HG03469 (cell line): ENCODE data around the gene KASH5.
A peak's percentile ranks its signal among the peaks of the same experiment; 100 is the strongest.

Experiments
- ATAC-seq: cut with Tn5 transposase; IDR thresholded peaks from one replicate; pipeline ENCODE4 v1.9.1; 2021; ENCODE audit warnings: mild to moderate bottlenecking, moderate library complexity, moderate number of reproducible peaks; ENCODE audit not compliant: unreplicated experiment

The KASH5 gene, protein sequence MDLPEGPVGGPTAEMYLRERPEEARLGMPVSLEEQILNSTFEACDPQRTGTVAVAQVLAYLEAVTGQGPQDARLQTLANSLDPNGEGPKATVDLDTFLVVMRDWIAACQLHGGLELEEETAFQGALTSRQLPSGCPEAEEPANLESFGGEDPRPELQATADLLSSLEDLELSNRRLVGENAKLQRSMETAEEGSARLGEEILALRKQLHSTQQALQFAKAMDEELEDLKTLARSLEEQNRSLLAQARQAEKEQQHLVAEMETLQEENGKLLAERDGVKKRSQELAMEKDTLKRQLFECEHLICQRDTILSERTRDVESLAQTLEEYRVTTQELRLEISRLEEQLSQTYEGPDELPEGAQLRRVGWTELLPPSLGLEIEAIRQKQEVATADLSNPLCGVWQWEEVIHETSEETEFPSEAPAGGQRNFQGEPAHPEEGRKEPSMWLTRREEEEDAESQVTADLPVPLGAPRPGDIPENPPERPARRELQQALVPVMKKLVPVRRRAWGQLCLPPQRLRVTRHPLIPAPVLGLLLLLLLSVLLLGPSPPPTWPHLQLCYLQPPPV

GRCh38 chr19:49387936-49388372 is at the start of gene KASH5:
Gene KASH5, plus strand, starts transcription at chr19:49388249. Its CDS starts 2,635 bp downstream, at chr19:49390884.
- ATAC-seq, result no peak

- ATAC-seq, result no peak
Measured at GRCh38 chr19:49338691-49339300, 49.3 kb upstream of the KASH5 start.

DNA sequence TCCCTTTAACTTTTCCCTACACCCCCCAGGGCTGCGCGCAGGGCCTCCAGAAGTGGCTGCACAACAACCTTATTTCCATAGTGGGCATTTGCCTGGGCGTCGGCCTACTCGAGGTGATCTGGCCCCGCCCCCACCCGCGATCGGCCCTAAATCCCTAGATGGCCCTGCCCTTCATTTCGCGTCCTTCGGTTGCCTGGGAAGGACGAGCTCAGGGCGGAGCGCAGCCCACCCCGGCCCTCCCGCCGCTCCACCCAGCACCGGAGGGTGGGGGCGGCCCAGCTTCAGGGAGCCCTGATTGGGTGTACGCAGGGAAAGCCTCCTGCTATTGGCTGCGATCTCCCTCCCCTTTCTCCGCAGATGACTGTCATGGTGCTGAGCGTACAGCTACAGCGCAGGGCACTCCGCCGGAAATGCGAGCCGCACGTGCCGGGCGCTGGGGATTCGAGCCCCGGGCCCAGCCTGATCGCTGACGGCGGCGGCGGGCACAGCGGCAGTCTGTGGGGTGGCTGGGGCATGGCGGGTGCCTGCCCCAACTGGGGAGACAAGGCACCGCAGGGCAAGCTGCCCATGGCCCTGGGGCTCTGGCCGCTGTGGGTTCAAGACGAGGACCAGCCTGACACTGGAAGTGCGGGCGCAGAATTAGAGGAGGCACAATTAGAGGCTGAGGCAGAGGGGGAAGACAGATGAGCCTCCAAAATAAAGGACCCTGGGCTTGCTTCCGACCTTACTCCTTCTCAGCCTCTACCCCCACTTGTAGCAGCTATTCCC is 48.6 kb upstream of the KASH5 start:
- no peak for ATAC-seq

- ATAC-seq, result peak; percentile 47
Measured at GRCh38 chr19:49340069-49340864, 47.8 kb upstream of the KASH5 start.

DNA sequence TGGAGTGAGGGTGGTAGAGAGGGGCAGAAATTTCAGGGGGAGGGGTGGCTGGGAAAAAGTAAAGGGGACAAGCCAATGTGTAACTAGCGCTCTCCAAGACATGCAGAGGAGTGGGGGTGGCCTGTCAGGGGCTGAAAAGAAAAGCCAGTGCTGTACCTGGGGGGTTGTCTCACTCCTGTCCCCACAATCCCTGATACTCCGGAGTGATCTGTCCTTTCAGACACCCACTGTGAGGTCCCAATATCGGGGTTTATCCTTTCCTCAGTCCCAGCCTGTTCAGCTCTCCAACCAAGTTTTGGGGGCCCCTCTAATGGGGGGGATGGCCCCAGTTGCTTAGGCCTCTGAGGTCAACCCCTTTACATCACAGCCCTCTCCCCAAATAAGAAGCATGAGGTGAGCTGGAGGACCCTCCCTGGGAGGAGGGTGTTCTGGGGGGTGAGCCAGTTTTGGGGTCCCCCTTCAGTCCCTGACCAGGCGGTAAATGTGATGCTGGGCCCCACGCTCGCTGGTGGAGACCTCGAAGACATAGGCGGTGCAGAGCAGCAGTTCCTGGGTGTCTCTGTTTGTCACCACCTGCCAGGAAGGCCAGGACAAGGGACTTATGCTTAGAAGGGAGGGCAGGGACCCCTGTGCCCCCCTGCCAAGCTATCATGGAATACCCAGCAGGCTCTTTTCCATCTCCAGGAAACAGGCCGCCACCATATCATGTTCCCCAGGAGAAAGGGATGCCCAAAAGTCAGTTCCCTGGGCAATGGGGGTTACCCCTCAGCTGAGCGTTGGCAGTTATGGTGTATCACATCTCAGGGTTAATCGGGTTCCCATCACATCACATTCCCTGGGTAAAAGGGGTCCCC is 47.0 kb upstream of the KASH5 start:
- no peak for ATAC-seq

- ATAC-seq, result no peak
Measured at GRCh38 chr19:49342291-49342721, 45.7 kb upstream of the KASH5 start.

DNA sequence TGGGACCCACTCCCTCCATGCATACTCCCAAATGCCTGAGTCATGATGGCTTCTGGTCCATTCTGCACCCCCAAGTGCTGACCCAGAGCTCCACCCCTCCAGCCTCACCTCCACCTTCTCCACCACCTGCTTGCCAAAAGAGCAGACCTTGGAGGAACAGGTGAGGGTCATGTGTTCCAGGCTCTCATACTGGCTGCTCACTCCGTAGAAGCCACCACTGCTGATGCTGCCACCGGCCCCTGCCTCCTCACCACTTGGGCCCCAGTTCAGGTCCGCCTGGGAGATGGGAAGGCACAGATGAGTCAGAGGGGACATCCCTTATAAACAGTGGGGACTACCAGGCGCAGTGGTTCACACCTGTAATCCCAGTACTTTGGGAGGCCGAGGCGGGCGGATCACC is 44.9 kb upstream of the KASH5 start:
- ATAC-seq, result no peak

GRCh38 chr19:49344505-49345423 is 43.3 kb upstream of the KASH5 start:
- ATAC-seq, result no peak

GRCh38 chr19:49347191-49347590 is 40.9 kb upstream of the KASH5 start:
- no peak for ATAC-seq

- no peak for ATAC-seq
Measured at GRCh38 chr19:49347835-49348234, 40.2 kb upstream of the KASH5 start.

DNA sequence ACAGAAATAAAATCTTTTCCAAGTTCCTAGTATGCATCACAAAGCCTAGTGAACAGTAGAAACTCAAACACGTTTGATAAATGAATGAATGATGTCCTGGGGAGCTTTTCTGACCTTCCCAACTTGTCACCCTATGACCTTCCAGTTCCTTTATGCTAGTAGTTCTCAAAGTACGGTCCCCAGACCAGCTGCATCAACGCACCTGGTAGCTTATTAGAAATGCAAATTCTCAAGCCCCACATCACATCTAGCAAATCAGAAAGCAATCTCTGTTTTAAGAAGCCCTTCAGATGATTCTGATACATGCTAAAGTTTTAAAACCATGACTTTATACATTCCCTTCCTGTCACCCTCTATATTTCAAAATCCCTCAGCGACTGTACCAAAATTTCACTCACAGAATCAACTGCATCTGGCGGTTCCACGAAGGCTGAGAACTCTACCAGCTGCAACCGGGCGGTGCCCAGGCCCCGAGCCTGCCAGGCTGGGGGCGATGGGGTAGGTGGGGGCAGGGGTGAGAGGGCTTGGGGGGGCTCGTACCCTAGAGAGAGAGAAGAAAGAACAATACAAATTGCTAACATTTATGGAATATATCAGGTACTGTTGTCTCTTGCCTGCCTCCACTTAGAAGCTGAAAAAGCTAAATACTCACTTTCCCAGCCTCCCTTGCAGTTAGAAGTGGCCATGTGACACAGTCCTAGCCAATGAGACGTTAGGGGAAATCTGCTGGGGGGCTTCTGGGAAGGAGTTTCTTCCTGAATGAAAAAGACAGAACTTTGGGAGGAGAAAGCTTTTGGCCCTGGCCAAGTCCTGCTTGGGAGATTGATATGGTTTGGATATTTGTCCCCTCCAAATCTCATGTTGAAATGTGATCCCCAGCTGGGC is 39.5 kb upstream of the KASH5 start:
- no peak for ATAC-seq

- ATAC-seq, result no peak
Measured at GRCh38 chr19:49349567-49349966, 38.5 kb upstream of the KASH5 start.

DNA sequence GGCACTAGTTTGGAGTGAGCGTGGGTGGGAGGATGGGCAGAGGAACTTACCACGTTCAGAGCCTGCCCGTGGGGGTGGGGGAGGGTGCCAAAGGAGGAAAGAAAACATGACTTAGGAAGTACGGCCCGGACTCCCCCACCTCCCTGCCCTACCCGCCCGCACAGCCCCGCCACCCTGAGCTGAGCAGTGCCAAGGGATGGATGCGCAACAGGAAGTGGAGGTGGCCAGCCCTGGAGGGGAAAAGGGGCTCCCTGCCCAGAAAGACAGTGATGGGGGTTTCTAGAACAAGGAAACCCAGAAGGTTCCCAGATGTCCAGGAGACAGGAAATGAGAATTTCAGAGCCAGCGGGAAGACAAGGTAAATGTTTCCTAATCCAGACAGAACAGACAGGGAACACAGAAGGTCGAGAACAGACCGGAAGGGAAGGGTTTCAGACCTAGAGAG is 32.1 kb upstream of the KASH5 start:
- no peak for ATAC-seq

DNA sequence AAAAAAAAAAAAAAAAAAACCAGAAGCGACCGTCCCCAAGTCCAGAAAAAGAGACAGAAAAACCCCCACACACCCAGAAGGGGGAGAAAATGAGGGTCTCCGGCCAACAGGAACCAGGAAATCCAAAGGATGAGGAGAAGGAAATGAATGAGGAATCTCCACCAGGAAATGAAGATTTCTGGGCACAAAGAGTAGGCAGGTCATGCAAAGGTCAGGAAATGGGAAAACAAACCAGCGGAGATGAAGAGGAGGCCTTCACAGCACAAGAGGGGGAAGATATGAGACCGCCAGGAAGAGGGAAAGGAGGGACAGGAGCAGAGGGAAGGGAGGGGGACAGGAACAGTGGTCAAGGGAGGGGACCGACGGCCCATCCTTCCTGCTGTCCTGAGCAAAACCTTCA is 31.7 kb upstream of the KASH5 start:
- no peak for ATAC-seq

- no peak for ATAC-seq
Measured at GRCh38 chr19:49357186-49357585, 30.9 kb upstream of the KASH5 start.

DNA sequence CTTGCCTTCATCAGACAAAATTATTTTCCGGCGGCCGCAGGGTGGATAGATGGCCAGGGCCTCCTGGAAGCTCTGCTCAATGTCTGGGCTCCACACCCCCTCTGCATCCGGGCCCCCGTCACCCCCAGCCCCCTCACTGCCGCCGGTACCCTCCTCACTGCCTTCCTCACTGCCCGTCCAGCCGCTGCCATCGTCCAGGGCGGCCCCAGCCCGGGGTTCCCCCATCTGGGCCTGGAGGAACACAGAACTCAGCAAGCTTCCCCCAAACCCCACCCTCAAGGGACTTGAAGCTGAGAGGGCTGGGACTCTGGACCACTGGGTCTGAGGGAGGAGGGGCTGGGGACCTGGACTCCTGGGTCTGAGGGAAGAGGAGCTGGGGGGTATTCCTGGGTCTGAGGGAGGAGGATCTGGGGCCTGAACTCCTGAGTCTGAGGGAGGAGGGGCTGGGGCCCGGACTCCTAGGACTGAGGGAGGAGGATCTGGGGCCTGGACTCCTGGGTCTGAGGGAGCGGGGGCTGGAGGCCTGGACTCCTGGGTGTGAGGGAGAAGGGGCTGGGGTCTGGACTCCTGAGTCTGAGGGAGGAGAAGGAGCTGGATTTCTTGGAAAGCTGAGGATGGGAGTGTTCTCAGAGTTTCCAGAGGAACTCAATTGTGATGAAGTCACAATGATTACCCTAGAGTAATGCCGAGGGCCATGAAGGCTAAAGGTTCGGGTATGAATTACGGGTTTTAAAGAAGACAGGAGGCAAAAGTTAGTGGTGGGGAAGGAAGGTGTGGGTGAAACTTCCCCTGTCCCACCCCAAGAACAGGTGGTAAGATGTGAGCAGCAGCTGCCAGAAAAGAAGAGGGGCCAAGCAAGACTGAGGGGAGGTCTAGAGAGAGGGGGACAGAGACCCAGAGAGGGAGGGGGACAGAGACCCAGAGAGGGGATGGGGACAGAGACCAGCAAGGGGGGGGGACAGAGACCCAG is 27.9 kb upstream of the KASH5 start:
- no peak for ATAC-seq
